Measurements from ENCODE around the gene PTK7. TPM values are rescaled to one million over a fixed set of nuclear protein-coding genes. Genes with fewer than 3 reads are reported as not detected.

Gene PTK7
- total RNA-seq, 3 donors from 2014 or later, result 7.0 to 57.1 (median 52.1) TPM

GRCh38 chr6:43181942-43182860 lies 106.1 kb downstream of the PTK7 start, which contains the start of gene CUL9:
CUL9 (plus strand) TSS chr6:43182196; CDS start chr6:43184311, 2,115 bp downstream.
- H3K27ac ChIP-seq, result peak within 1 kb of the TSS; percentile 86 to 93

GRCh38 chr6:43183441-43183840 lies 107.3 kb downstream of the PTK7 start:
- intact Hi-C loops (cut with DNase I; ENCODE audit: low total_unique reads), result no loop called here
- TF ChIP-seq CTCF (IDR thresholded peaks at IDR 0.05) (no peak), POLR2A (IDR thresholded peaks at IDR 0.05) (no peak), POLR2AphosphoS5 (IDR thresholded peaks at IDR 0.05) (no peak)
- H3K4me3 ChIP-seq, result no peak overlapping the region
- H3K27me3 ChIP-seq, result no peaks in the 10 kb centered on the region
- no peak overlapping the region for H3K27ac ChIP-seq
- no peaks in the 10 kb centered on the region for H3K9me3 ChIP-seq
- no peaks in the 10 kb centered on the region for H3K36me3 ChIP-seq
- DNase-seq (ENCODE audit: low spot score in 2 of 2), result no peak
- peaks cover 0 to 9% of the 10 kb centered on the region in 2 donors for H3K4me1 ChIP-seq

More at GRCh38 chr6:43181942-43182860, 106.1 kb downstream of the PTK7 start, which contains the start of gene CUL9:
- Histone ChIP-seq H3K4me1 (peaks cover 0 to 9% of the 10 kb centered on the region in 2 donors), H3K4me3 (peak within 1 kb of the TSS; percentile 78 to 96 (median 85)), H3K36me3 (no peaks in the 10 kb centered on the region), H3K9me3 (no peaks in the 10 kb centered on the region), H3K27me3 (no peaks in the 10 kb centered on the region)
- DNase-seq (ENCODE audit: low spot score in 2 of 2), result peak; percentile 79 to 81
- intact Hi-C loops (cut with DNase I; ENCODE audit: low total_unique reads), result no loop called here
- peak; percentile 64 to 90 (median 85) for TF ChIP-seq POLR2AphosphoS5 (IDR thresholded peaks at IDR 0.05)
- no peak for TF ChIP-seq POLR2A (IDR thresholded peaks at IDR 0.05)

GRCh38 chr6:43184268-43184985 lies 108.3 kb downstream of the PTK7 start:
- no peak for DNase-seq (ENCODE audit: low spot score in 2 of 2)
- TF ChIP-seq POLR2A (IDR thresholded peaks at IDR 0.05) (no peak), CTCF (IDR thresholded peaks at IDR 0.05) (no peak), POLR2AphosphoS5 (IDR thresholded peaks at IDR 0.05) (no peak)
- no peaks in the 10 kb centered on the region for H3K9me3 ChIP-seq
- no peaks in the 10 kb centered on the region for H3K36me3 ChIP-seq
- no peak overlapping the region for H3K27ac ChIP-seq
- peaks cover 0 to 9% of the 10 kb centered on the region in 2 donors for H3K4me1 ChIP-seq
- no peaks in the 10 kb centered on the region for H3K27me3 ChIP-seq
- H3K4me3 ChIP-seq, result no peak overlapping the region
- intact Hi-C loops (cut with DNase I; ENCODE audit: low total_unique reads), result no loop called here

- Histone ChIP-seq H3K4me3 (no peak overlapping the region), H3K4me1 (peaks cover 0 to 9% of the 10 kb centered on the region in 2 donors), H3K36me3 (no peaks in the 10 kb centered on the region), H3K27ac (no peak overlapping the region), H3K27me3 (no peaks in the 10 kb centered on the region), H3K9me3 (no peaks in the 10 kb centered on the region)
- DNase-seq (ENCODE audit: low spot score in 2 of 2), result no peak
- intact Hi-C loops (cut with DNase I; ENCODE audit: low total_unique reads), result no loop called here
- no peak for TF ChIP-seq POLR2A (IDR thresholded peaks at IDR 0.05)
- no peak for TF ChIP-seq CTCF (IDR thresholded peaks at IDR 0.05)
- TF ChIP-seq POLR2AphosphoS5 (IDR thresholded peaks at IDR 0.05), result no peak
Measured at GRCh38 chr6:43185391-43185985, 109.4 kb downstream of the PTK7 start.

- intact Hi-C loops (cut with DNase I; ENCODE audit: low total_unique reads), result no loop called here
Measured at GRCh38 chr6:43186019-43186418, 109.9 kb downstream of the PTK7 start.

More at GRCh38 chr6:43186019-43186418, 109.9 kb downstream of the PTK7 start:
- Histone ChIP-seq H3K9me3 (no peaks in the 10 kb centered on the region), H3K27me3 (no peaks in the 10 kb centered on the region), H3K4me1 (peaks cover 0 to 9% of the 10 kb centered on the region in 2 donors), H3K27ac (no peak overlapping the region), H3K36me3 (no peaks in the 10 kb centered on the region), H3K4me3 (no peak overlapping the region)
- TF ChIP-seq POLR2A (IDR thresholded peaks at IDR 0.05) (no peak), POLR2AphosphoS5 (IDR thresholded peaks at IDR 0.05) (no peak), CTCF (IDR thresholded peaks at IDR 0.05) (no peak)
- DNase-seq (ENCODE audit: low spot score in 2 of 2), result no peak
